HG03442 (cell line): Measurements from ENCODE around the gene PDZD2.
A peak's percentile ranks its signal among the peaks of the same experiment; 100 is the strongest.
"Not testable (repeated sequence)": the region's sequence is repeated elsewhere in the genome, so short reads cannot be mapped to it uniquely, and the experiment has no call there.

ENCODE experiments used
- ATAC-seq: cut with Tn5 transposase; IDR thresholded peaks from one replicate; pipeline ENCODE4 v1.9.1; 2021; ENCODE audit warnings: mild to moderate bottlenecking, moderate library complexity; ENCODE audit not compliant: unreplicated experiment

Gene PDZD2

DNA sequence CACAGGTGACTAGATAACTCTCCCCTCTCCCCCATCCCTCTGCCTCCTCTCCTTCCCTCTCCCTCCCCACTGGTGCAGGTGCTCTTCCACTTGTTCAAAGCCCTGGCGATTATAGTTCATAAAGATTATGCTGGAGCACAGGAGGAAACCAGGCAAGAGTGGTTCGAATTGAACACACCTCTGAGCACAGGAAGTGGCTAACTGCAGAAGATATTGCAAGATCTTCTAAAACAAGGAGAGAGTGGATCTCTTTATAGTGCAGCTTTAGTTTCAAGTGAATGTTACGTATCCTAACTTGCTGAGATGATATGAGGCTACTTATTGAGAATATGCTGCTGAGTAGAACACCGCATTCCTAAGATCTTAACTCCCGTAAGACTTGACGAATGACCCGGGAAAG lies 356.8 kb downstream of the PDZD2 start:
- ATAC-seq, result no peak

DNA sequence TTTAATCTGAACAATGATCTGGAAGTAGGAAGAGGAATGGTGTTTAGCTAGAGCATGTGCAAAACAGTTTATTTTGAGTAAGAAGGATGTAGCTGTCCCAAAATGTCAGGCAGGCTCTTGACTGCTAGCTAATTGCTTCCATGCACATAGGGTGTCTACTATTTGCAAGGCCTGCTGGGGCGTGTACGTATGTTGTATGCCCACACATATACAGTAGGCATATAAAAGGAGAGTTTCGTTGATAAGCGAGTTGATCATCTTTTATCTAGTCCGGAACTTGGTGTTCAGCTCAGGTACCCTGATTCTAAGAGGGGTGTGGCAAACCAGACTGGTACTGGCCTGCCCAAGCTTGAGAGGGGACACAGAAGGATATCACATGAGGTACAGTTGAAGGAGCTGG lies 358.0 kb downstream of the PDZD2 start:
- no peak for ATAC-seq

DNA sequence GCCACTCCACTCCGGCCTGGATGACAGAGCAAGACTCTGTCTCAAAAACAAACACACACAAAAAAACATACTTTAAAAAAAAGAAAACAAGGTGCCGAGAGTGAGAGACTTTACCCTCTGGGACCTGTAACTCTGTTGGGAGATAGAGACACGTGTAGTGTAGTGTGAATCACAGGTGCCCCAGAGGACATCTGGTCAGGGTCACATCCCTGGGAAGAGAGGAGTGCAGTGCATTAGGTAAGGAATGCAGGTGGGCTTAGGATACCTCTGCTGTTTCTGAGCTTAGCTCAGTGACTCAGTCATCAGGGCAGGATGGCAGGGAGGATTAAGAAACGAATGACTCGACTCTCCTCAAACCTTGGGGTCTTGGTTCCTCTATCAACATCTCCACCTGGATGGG lies 360.5 kb downstream of the PDZD2 start:
- ATAC-seq, result no peak

DNA sequence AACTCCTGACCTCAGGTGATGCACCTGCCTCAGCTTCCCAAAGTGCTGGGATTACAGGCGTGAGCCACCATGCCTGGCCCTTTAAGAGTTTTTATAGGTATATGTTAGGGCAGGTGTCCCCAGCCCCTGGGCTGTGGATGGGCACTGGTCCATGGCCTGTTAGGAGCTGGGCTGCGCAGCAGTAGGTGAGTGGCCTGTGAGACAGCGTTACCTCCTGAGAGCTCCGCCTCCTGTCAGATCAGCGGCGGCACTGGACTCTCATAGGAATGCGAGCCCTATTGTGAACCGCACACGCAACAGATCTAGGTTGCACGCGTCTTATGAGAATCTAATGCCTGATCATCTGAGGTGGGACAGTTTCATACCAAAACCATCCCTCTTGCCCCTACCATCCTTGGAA lies 361.8 kb downstream of the PDZD2 start:
- ATAC-seq, result no peak

DNA sequence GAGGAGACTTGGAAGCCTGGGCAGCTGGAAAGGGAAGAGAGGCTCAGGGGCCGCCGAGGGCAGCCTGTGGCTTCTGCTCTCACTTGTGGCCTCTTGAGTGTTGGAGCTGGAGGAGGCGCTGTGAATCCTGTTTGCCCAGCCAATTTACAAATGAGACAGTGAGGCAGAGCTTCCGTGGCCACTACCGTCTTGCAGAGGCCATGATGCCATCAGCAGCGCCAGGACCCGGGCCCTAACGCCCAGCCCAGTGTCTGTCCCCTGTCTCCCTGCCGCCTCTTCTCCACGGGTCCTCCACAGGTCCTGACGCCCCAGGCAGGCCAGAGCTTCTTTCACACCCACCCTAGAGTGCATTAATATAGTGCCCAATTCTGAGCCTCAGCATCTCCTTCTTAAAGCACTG lies 362.4 kb downstream of the PDZD2 start:
- no peak for ATAC-seq

DNA sequence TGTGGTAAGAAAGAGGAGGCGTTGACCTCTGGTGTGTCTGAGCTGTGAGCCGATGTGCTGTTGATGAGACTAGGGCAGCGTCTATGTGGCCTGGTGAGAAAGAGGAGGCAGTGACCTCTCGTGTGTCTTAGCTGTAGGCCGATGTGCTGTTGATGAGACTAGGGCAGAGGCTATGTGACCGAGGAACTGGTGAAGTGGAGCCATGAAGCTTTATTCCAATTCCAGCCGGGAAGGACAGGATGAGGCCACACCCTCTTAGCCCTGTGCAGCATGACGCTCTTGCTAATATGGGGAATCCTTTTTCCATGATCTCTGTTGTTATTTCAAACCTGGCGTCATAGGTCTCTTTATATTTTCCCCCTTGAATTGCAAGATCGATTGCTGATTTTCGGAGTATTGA lies 362.8 kb downstream of the PDZD2 start:
- ATAC-seq, result no peak

DNA sequence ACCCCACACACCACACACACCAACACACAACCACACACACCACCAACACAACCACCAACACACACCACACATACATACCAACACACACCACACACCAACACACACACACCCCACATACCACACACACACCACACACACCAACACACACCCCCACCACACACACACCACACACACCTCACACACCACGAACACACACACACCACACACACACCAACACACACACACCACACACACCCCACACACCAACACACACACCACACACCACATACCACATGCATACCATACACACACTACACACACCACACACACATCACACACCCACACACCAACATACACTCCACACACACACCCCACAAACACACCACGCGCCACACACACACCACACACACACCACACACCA lies 363.8 kb downstream of the PDZD2 start:
- ATAC-seq, result no peak

DNA sequence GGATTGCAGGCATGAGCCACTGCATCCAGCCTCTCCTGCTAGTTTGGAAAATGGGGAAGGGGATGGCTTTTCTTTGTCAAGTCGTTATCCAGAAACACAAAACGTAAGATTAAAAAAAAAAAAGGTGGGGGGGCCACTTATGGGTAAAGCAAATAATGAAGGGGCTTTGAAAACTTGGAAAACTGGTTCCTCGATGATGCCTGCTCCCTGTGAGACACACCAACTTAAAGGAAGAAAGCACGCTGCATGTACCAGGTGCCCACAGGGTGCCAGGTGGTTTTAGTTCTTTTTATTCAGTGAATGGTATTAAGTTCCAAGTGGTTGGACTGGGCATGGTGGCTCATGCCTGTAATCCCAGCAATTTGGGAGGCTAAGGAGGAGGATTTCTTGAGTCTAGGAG lies 365.1 kb downstream of the PDZD2 start:
- ATAC-seq, result no peak

DNA sequence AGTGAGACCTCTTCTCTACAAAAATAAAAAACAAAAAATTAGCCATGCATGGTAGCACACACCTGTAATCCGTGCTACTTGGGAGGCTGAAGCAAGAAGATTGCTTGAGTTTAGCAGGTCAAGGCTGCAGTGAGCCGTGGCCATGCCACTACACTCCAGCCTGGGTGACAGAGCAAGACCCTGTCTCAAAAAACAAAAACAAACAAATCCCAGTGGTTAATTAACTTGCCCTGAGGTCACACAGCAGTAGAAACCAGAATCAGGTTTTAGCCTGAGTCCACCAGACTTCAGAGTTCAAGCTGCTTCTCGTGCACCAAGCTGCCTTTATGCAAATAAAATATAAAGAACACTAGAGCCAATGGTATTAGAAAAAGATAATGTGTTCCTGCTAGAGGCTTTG lies 365.5 kb downstream of the PDZD2 start:
- ATAC-seq, result no peak

DNA sequence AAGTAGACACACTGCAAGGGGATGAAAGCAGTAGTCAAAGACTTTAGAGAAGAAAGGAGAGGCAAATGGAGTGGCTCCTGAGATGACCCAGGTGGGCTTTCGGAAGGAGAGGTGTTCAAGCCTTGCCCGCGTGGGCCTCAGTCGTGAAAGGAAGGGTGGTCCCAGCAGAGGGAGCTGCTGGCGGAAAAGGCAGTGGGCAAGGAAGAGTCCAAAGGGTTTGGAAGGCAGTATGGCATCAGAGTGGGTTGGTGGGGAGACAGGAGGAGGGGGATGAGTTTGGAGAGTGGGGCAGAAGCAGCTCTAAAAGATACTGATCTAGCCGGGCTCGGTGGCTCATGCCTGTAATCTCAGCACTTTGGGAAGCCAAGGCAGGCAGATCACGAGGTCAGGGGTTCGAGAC lies 369.8 kb downstream of the PDZD2 start:
- ATAC-seq, result no peak

DNA sequence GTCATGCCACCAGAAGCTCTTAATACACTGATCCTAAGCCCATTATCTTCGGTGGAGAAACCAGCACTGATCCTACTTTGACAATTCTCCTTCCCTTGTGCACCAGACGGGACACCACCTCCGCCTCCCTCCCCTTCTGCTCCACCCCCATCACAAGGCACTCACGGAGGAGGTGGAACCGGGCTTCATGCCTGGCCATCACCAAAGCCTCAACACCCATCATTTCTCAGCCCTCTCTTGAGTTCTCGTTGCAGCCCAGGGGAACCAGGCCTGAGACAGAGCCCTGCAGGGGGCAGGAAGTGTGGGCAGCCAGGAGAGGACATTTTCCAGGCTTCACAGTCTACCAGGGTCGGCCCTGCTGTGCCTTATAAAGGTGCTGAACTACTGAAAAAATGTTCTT lies 374.7 kb downstream of the PDZD2 start:
- no peak for ATAC-seq

DNA sequence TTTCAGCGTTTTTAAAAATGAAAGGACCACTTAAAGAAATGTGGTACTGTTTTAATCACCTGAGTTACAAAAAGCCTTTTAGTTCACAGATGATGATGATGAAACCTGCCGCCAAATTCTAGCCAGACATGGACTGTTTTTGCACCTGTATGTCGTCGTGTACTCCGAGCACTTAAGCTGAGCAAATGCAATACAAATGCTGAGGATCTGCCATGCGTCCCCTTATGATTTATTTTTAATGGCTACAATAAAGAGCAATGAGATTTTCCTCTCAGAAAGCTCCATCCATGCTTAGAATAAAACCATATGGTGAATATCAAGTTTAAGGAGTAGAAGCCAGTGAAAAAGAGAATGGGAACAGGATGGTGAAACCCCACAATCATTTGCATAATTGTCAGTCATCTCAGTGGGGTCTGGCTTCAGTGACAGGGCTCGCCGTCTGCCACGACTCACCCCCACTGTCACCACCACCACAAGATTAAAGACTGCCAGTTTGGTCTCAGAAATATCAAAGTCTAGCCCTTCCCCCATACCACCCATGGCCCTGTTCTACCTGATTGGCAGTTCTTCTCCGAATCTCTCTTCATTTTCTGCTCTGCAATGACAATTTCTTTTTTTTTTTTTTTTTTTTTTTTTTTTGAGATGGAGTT lies 375.3 kb downstream of the PDZD2 start:
- no peak for ATAC-seq

DNA sequence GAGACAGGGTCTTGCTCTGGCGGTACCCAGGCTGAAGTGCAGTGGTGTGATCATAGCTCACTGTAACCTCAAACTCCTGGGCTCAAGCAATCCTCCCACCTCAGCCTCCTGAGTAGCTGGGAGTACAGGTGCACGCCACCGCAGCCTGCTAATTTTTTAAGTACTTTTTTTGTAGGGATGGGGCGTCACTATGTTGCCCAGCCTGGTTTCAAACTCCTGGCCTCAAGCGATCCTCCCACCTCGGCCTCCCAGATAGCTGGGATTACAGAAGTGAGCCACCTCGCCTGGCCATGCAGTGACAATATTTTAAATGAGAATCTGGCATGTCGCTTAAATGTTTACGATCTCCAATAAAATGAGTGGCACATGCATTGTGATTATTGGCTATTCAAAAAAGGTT lies 376.3 kb downstream of the PDZD2 start:
- ATAC-seq, result not testable (repeated sequence)

DNA sequence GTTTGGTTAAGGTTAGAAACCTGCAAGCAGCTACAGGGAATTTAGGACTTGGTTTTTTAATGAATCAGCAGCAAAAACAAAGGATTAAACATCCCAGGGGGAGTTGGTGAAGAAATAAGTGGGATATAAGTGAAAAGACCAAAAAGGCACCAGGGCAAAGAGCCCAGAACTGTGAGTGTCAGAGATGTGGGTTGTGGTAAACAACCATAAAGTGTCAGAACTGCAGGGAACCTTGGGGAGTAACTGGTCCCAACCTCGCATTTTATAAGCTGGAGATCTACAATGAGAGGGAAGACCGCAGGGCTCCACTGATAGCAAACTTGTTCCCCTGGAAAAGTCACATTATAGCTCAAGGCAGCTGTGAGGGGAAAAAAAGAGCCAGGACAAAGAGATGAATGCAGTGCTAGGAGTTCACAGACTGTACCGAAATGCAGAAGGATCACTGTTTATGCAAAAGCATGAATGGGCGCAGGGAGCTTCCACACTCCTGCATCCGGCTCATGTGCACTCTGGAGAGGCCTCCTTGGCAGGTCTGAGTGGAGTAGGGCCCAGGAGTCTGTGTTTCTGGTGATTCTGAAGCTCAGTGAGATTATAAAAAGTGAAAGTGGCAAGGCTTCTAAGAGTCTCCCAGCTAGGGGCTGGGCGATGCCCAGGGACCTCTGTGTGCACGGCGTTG lies 378.9 kb downstream of the PDZD2 start:
- ATAC-seq, result no peak

DNA sequence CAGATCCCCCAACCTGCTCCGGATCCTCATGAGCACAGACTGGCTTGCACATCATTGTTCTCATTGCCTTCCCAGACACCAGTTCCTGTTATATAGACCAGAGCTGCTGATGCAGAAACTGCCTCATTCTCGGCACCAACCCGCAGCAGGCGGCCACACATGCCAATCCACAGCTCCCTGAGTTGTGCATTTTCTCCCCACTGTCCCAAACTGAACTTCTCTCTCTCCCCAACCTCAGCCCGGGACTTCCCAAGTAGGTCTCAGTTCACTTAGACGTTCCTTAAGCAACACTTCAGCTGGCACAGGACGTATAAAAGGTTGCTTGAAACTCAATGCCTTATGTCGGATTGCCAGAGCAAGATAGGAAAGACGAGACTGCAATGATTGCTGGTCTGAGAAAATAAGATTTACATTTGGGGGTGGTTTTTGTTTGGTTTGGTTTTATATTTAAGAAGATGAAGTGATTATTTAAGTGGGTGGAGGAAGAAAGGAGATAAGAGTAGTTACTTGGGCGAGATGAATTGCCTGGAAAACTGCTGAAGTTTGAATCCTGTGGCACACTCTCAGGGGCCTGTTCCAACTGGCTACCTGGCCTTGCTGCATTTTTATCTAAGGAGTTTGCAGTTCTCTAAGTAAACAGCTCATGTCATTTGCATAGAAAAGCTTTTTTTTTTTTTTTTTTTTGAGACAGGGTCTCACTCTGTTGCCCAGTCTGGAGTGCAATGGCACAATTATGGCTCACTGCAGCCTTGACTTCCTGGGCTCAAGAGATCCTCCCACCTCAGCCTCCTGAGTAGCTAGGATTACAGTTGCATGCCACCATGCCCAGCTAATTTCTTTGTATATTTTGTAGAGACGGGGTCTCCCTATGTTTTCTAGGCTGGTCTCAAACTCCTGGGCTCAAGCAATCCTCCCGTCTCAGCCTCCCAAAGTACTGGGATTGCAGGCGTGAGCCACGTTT lies 379.8 kb downstream of the PDZD2 start:
- no peak for ATAC-seq

DNA sequence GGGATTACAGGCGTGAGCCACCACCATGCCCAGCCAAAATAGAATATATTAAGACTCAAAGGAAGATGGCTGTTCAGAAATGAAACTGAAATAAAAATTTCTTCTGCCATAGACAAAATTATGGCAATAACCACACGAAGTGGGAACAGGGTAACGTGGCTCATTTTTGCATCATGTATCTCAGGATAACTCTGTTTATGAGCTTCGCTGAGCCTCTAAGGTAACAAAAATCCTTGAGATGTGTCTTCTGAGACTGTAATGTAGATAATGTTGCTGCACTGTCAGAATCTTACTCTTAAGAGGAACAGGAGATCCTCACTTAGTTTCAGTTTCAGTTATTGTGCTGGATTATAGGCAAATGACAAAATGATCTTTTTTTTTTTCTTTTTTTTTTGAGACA lies 381.3 kb downstream of the PDZD2 start:
- peak; percentile 86 for ATAC-seq

DNA sequence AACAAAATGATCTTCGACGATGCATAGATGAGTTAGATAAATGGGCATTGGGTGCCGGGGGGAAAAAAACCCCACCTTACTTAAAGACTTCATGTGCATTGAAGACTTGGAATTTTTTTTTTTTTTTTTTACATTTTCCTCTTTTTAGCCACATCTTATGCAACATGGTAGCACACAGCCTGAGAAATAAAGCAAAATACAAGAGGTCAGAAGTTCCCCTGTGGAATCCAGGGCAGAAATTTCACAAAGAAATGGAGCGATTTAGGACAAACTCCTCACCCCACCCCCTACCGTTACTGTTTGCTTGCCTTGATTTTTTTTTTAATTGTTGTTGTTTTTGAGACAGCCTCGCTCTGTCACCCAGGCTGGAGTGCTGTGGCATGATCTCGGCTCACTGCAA lies 382.0 kb downstream of the PDZD2 start:
- ATAC-seq, result no peak

DNA sequence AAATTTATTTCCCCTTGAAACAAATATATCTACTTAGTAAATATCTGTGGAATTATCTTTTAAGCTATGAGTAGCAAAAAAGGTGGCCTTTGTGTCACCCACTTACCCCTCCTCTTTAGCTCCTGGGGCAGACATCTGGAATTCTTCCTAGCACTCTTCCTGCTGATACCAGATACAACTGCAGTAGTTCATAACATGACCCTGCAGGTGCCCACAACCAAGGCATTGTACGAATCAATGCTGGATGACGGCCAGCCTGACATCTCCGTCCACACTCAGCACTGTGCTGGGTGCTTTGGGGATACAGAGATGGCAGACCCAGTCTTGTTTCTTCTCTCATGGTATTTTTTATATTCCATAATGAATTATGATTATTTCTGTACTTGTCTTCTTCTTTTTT lies 382.8 kb downstream of the PDZD2 start:
- no peak for ATAC-seq

DNA sequence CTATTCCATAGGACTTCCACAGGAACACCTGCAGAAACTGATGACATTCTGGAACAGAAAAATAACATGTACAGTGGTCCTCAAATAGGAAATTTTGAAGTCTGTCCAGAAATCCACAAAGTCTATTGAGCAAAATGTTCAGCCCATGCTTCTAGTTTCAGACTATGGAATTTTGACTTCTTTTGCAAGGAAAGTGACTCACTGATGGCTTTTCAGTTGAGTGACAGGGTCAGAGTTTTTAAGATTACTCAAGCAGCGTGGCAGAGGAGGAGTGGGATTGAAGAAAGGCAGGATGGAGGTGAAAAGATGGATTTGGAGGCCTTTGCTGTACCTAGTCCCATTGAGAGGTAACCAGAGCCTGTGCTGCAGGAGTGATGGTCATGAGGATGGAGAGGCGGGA lies 383.7 kb downstream of the PDZD2 start:
- no peak for ATAC-seq

DNA sequence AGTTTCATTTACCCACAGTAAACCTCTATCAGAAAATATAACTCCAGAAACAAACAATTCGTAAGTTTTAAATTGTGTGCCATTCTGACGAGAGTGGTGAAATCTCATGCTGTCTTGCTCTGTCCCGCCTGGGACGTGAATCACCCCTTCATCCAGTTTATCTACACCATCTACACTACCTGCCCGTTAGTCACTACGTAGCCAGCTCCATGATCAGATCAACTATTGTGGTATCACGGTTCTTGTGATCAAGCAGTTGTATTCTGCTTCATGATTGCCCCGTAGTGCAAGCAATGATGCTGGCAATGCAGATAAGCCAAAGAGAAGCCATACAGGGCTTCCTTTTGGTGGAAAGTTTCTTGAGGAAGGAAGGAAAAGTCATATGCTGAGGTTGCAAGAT lies 384.9 kb downstream of the PDZD2 start:
- no peak for ATAC-seq

DNA sequence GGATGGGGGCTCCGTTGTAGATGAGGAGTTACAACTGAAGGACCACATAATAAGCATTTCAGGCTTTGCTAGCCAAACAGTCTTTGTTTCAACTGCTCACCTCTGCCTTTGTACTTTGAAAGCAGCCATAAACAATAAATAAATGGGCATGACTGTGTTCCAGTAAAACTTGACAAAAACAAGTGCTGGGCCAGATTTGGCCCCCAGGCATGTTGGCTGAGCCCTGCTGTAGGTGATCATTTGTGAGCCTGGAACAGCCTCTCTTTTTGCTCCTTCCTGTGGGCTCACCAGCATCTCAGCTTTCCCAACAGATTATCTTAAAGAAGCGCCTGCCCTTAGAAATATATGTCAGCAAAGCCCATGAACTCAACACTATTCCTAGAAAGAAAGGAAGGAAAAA lies 385.8 kb downstream of the PDZD2 start:
- no peak for ATAC-seq
